GM21423 (cell line): ENCODE measurements around the gene ADAM20.
"Not testable (repeated sequence)": the region's sequence is repeated elsewhere in the genome, so short reads cannot be mapped to it uniquely, and the experiment has no call there.

Experiments
- ATAC-seq: cut with Tn5 transposase; IDR thresholded peaks from one replicate; pipeline ENCODE4 v1.9.1; 2021; ENCODE audit warnings: mild to moderate bottlenecking, moderate library complexity; ENCODE audit not compliant: unreplicated experiment

Gene ADAM20

DNA sequence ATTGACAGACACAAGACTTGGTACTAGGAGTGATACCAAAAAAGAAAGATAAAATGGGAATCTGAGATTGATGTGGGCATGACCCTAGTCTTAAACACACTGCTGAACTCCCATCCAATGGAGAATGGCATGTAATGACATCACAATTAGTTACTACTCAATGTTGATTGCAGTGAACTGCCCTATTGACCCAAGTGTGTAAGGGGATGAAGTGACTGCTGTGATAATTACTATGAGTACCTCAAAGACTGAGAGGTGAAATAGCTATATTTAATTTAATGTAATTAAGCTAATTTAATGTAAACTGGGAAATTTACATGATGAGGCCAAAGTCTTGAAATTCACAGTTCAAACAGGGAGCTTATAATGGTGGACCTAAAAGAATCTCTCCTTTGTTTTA, at the start of gene ADAM20:
TSS of gene ADAM20 (minus strand) at position 101 of the 400 bp plus-strand sequence. CDS start 10,247 bp downstream, outside the sequence.
- no peak for ATAC-seq

- ATAC-seq, result no peak
Measured at GRCh38 chr14:70576891-70577290, 42.1 kb upstream of the ADAM20 start.

- no peak for ATAC-seq
Measured at GRCh38 chr14:70573050-70573449, 38.2 kb upstream of the ADAM20 start.

DNA sequence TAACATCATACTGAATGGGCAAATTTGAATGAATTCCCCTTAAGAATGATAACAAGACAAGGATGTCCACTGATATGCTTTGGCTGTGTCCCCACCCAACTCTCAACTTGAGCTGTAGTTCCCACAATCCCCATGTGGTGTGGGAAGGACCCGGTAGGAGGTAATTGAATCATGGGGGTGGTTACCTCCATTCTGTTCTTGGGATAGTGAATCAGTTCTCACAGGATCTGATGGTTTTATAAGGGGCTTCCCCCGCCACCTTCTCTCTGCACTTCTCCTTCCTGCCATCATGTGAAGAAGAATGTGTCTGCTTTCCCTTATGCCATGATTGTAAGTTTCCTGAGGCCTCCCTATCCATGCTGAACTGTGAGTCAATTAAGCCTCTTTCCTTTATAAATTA, 36.3 kb upstream of the ADAM20 start:
- ATAC-seq, result no peak

GRCh38 chr14:70567791-70568190, 33.0 kb upstream of the ADAM20 start:
- no peak for ATAC-seq

DNA sequence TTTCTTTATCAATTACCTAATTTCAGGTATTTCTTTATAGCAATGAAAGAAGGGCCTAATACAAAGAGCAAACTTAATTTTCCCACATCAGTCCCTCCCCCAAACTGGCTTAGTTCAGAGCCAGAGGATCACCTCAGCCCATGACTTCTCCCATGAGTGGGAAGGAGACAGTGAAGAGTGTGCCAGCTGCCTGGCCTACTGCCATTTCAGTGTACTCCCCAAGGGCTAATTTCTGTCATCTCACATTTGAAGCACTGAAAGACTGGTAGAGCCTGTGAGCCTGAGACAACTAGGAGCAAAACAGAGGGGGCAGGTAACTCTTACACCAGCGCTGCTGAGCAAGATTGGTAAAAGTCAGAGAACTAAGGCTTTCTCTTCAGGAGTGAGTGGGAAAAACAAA, 29.1 kb upstream of the ADAM20 start:
- no peak for ATAC-seq

- ATAC-seq, result no peak
Measured at GRCh38 chr14:70563417-70563816, 28.6 kb upstream of the ADAM20 start.

DNA sequence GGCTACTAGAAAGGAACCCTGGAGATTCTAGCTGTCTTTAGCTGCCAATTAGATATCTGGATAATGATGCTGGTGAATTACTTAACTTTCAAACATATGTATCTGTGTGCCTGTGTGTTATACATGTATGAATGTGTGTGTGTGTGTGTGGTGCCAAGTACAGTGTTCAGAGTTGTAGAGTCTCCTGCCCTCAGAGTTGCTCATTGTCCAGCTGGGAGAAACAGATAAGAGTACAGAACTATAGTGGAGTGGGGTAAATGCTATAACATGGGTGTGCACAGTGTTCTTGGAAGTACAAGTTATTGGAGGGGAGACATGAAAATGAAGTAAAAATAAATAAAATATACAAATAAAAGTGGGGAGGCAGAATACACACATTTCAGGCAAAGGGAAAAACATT, 23.6 kb upstream of the ADAM20 start:
- no peak for ATAC-seq

DNA sequence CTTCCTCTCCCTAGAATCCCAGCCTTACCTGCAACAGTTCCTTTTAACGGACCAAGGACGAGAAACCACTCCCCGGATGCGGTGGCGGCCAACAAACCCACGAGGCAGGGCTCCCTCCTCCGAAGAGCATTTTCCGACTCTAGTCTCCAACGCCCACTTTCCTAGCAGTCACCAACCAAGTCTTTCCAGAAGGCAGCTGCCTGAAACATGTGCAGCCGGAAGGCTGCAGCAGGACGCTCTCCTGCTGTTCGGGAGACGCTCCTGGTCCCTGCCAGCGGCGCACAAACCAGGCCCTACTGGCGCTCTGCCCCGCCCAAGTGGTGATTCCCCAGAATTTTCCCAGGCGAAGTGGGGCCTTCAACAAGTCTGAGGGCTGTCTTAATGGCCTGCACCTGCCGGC, 21.1 kb upstream of the ADAM20 start:
- no peak for ATAC-seq

DNA sequence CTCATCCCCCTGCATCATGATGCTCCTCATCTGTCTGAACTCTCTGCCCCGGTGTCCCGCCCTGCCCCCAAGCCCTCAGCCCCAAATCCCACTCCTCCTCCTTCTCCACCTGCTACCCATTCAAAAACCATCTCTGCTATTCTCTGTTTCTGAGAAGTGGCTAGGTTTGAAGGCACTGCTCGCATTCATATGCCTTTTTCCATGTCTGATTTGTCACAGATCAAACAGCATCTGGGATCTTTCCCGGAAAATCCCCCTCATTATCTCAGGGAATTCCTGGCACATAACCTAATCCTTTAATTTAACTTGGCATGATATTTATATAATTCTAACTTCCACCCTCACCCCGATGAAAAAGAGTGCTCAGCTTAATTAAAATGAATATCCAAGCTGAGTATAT, 3.3 kb upstream of the ADAM20 start:
- no peak for ATAC-seq

DNA sequence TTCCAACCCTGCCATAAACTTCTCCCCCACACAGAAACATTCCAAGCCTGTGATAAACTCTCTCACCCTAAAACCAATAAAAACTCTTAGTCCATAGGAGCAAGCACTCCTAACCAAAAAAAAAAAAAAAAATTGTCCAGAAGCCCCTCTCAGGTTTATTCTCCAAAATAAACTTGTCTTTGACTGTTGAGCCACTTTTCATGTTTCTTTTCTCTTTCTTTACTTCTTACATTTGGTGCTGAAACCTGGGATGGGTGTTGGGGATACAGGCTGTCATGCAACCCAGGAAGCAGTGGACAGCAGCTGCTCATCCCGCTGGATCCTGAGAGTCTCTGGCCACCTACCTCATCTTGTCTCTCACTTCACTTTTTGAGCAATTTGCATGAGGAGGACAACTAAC, 2.0 kb upstream of the ADAM20 start:
- ATAC-seq, result no peak

DNA sequence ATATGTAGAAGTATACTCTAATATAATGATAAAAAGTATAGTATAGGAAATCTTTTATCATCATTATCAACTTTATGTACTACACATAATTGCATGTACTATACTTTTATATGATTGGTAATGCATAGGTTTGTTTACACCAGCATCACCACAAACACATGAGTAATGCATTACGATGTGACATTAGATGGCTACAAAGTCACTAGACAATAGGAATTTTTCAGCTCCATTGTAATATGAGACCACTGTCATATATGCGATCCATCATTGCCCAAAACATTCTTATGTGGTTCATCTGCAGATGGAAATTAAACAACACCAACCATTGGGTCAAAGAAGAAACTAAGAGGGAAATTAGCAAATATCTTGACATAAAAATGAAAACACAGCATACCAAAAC, 4.4 kb downstream of the ADAM20 start:
- no peak for ATAC-seq

GRCh38 chr14:70527501-70528105, 7.2 kb downstream of the ADAM20 start:
- no peak for ATAC-seq

DNA sequence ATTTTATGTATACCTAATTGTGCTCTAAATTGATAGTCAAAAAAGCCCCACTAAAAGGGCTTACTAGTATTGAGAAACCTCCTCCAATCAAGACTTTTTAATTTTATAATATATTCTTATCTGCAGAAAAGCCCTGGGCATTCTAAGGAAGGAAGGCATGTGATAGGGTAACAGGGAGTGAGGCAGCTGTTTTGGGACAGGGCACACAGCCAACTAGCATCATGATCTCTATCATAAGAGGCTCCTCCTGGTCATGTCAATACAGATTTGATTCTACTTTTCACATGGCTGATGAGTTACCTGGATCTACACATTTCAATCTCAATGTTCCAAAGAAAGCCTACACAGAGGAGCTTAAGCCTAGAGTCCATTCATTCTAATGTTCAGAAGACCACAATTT, 9.1 kb downstream of the ADAM20 start:
- no peak for ATAC-seq

DNA sequence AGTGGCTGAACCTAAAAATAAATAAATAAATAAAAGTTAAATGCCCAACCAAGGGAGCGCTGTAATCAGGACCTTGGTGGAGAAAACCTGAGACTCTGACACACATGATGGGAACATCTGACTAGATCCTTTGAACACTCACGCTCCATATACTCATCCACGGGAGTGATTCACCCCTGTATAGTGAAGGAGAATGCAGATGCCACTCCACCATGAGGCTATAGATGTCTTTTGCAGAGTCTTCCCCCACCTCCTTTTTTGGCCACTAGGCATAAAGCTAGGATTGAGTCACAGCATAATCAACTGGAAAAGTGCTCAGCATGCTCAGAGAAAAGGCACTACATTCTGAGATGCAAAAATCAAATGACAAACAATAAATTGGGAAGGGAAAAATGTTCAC, 19.0 kb downstream of the ADAM20 start:
- no peak for ATAC-seq

- no peak for ATAC-seq
Measured at GRCh38 chr14:70514168-70515069, 20.4 kb downstream of the ADAM20 start.

GRCh38 chr14:70498191-70498590, 36.6 kb downstream of the ADAM20 start:
- ATAC-seq, result no peak

DNA sequence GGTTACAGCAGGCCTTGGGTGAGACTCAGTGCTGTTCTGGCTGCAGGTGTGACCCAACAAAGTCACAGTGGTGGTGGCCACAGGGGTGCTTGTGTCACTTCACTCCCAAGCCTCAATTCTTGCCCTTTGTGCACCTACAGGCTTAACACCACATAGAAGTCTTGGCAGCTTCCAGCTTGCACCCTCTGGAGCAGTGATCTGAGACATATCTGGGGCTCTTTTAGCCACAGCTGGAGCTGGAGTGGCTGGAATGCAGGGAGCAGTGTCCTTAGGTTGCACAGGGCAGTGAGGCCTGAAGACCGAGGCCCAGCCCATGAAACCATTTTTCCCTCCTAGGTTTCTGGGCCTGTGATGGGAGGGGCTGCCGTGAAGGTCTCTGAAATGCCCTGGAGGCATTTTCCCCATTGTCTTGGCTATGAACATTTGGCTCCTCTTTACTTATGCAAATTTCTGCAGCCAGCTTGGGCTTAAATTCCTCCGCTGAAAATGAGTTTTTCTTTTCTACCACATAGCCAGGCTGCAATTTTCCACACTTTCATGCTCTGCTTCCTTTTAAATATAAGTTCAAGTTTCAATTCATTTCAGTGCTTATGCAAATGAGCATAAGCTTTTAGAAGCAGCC, 45.1 kb downstream of the ADAM20 start:
- no peak for ATAC-seq

DNA sequence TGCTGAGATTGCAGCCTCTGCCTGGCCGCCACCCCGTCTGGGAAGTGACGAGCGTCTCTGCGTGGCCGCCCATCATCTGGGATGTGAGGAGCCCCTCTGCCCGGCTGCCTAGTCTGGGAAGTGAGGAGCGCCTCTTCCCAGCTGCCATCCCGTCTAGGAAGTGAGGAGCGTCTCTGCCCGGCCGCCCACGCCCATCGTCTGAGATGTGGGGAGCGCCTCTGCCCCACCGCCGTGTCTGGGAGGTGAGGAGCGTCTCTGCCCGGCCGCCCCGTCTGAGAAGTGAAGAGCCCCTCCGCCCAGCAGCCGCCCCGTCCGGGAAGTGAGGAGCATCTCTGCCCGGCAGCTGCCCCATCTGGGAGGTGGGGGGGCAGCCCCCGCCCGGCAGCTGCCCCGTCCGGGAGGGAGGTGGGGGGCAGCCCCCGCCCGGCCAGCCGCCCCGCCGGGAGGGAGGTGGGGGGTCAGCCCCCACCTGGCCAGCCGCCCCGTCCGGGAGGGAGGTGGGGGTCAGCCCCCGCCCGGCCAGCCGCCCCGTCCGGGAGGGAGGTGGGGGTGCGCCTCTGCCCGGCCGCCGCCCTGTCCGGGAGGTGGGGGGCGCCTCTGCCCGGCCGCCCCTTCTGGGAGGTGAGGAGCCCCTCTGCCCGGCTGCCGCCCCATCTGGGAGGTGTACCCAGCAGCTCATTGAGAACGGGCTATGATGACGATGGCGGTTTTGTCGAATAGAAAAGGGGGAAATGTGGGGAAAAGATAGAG, 57.3 kb downstream of the ADAM20 start:
- not testable (repeated sequence) for ATAC-seq

DNA sequence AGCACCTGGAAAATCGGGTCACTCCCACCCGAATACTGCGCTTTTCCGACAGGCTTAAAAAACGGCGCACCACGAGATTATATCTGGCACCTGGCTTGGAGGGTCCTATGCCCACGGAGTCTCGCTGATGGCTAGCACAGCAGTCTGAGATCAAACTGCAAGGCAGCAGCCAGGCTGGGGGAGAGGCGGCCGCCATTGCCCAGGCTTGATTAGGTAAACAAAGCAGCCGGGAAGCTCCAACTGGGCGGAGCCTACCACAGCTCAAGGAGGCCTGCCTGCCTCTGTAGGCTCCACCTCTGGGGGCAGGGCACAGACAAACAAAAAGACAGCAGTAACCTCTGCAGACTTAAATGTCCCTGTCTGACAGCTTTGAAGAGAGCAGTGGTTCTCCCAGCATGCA, 59.3 kb downstream of the ADAM20 start:
- ATAC-seq, result not testable (repeated sequence)

DNA sequence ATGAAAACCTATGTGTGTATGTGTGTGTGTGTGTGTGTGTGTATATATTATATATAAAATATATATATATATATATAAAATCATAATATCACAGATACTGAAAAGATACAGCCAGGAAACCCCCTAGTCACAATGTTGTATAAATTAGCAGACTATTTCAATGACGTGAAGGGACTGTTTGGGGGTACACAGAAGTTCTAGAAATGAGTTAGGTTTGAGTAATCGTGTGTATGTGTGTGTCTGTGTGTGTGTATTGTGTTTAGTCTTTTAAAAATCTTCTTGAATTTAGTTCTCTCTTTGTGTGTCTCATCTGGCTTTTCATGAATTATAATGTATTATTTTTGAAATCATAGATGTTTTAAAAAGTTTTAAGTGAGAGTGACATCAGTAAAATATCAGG, 61.0 kb downstream of the ADAM20 start:
- ATAC-seq, result no peak
